ENCODE data around the gene IFI35.

DNA sequence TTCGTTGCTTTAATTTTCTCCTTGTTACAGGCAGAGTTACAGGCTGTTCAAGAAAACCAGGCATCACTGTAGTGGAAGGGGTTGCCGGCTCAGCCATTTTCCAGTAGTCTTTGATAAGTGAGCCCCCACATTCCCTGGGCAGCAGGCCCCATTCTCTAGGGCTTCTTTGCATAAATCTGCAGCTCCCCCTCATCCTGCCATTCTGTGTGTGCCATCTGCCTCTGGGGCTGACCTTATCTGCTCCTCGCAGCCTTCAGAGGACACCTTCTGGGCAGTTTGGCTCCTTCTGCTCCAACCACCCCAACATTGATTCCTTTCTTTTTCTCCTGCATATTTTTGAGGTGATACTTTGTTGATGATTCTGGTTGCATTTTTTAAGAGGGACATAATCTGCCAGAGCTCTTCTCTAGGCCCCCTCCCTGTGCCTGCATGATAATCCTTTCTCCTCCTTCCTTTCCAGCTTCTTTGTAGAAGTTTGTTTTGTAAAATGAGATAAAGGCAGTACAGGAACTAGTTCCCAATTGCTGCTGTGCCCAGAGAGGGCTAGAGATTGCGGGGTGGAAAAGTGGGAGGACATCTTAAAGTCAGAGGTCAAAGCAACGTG lies 35.5 kb downstream of the IFI35 start:
- no peak for TF ChIP-seq POLR2AphosphoS5 (IDR thresholded peaks at IDR 0.05; ENCODE audit: low read depth)
- TF ChIP-seq, protein P1, sequence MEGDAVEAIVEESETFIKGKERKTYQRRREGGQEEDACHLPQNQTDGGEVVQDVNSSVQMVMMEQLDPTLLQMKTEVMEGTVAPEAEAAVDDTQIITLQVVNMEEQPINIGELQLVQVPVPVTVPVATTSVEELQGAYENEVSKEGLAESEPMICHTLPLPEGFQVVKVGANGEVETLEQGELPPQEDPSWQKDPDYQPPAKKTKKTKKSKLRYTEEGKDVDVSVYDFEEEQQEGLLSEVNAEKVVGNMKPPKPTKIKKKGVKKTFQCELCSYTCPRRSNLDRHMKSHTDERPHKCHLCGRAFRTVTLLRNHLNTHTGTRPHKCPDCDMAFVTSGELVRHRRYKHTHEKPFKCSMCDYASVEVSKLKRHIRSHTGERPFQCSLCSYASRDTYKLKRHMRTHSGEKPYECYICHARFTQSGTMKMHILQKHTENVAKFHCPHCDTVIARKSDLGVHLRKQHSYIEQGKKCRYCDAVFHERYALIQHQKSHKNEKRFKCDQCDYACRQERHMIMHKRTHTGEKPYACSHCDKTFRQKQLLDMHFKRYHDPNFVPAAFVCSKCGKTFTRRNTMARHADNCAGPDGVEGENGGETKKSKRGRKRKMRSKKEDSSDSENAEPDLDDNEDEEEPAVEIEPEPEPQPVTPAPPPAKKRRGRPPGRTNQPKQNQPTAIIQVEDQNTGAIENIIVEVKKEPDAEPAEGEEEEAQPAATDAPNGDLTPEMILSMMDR (IDR thresholded peaks at IDR 0.05; ENCODE audit: insufficient read depth, low read length) = no peak
